ENCODE data around the gene ARNT2. TPM values are rescaled to one million over a fixed set of nuclear protein-coding genes. Genes with fewer than 3 reads are reported as not detected.

The ARNT2 gene
- total RNA-seq, 2 experiments from 2014 or later = 0.34 TPM; not detected in 1

GRCh38 chr15:80629355-80629754 is 225.2 kb downstream of the ARNT2 start:
- ChIA-PET POLR2A (no interaction called here), CTCF (interaction anchor here (0.6 to 1.4 kb wide), 2 partner anchors 8 to 437 kb away, joined by 3 to 4 read pairs; no protein-coding TSS in a partner anchor)
- TF ChIP-seq CTCF (IDR thresholded peaks at IDR 0.05) = no peak
- peaks cover 3% of the 10 kb centered on the region for H3K27me3 Mint-ChIP-seq
- no peaks in the 10 kb centered on the region for H3K9me3 Mint-ChIP-seq
- ATAC-seq (no peak), DNase-seq (no peak)
- no peak overlapping the region for H3K27ac Mint-ChIP-seq
- no peak overlapping the region for H3K4me3 Mint-ChIP-seq
- intact Hi-C loops (cut with micrococcal nuclease) = no loop called here
- no peaks in the 10 kb centered on the region for H3K4me1 Mint-ChIP-seq (ENCODE audit: low read depth)
- no peaks in the 10 kb centered on the region for H3K36me3 Mint-ChIP-seq (ENCODE audit: low read depth)

- ChIA-PET CTCF (interaction anchor here (1.4 kb wide), 1 partner anchor 10 kb away, joined by 4 read pairs; no protein-coding TSS in a partner anchor), POLR2A (no interaction called here)
- TF ChIP-seq CTCF (IDR thresholded peaks at IDR 0.05) = no peak
- ATAC-seq = no peak
- H3K36me3 Mint-ChIP-seq (ENCODE audit: low read depth) = no peaks in the 10 kb centered on the region
- H3K4me1 Mint-ChIP-seq (ENCODE audit: low read depth) = no peaks in the 10 kb centered on the region
- H3K9me3 Mint-ChIP-seq = no peaks in the 10 kb centered on the region
- H3K27ac Mint-ChIP-seq = no peak overlapping the region
- no peak overlapping the region for H3K4me3 Mint-ChIP-seq
- H3K27me3 Mint-ChIP-seq = peaks cover 6% of the 10 kb centered on the region
- no peak for DNase-seq
- intact Hi-C loops (cut with micrococcal nuclease) = no loop called here
Observed at GRCh38 chr15:80630981-80631380, 226.8 kb downstream of the ARNT2 start.

- DNase-seq (no peak), ATAC-seq (no peak)
- ChIA-PET POLR2A (no interaction called here), CTCF (interaction anchor here (1.3 kb wide), 1 partner anchor 143 kb away, joined by 3 read pairs; no protein-coding TSS in a partner anchor)
- no peak for TF ChIP-seq CTCF (IDR thresholded peaks at IDR 0.05)
- H3K9me3 Mint-ChIP-seq = no peaks in the 10 kb centered on the region
- H3K4me3 Mint-ChIP-seq = no peak overlapping the region
- peaks cover 11% of the 10 kb centered on the region for H3K27me3 Mint-ChIP-seq
- H3K27ac Mint-ChIP-seq = no peak overlapping the region
- H3K4me1 Mint-ChIP-seq (ENCODE audit: low read depth) = no peaks in the 10 kb centered on the region
- intact Hi-C loops (cut with micrococcal nuclease) = no loop called here
- H3K36me3 Mint-ChIP-seq (ENCODE audit: low read depth) = no peaks in the 10 kb centered on the region
Observed at GRCh38 chr15:80633221-80633620, 229.0 kb downstream of the ARNT2 start.

- peaks cover 9% of the 10 kb centered on the region for H3K27me3 Mint-ChIP-seq
- H3K4me1 Mint-ChIP-seq (ENCODE audit: low read depth) = no peaks in the 10 kb centered on the region
- H3K36me3 Mint-ChIP-seq (ENCODE audit: low read depth) = no peaks in the 10 kb centered on the region
- ATAC-seq (no peak), DNase-seq (no peak)
- ChIA-PET POLR2A (no interaction called here), CTCF (interaction anchor here (0.6 kb wide), 1 partner anchor 256 kb away, joined by 3 read pairs; no protein-coding TSS in a partner anchor)
- no peak overlapping the region for H3K4me3 Mint-ChIP-seq
- H3K9me3 Mint-ChIP-seq = no peaks in the 10 kb centered on the region
- no peak for TF ChIP-seq CTCF (IDR thresholded peaks at IDR 0.05)
- intact Hi-C loops (cut with micrococcal nuclease) = no loop called here
- no peak overlapping the region for H3K27ac Mint-ChIP-seq
Observed at GRCh38 chr15:80635953-80636352, 231.8 kb downstream of the ARNT2 start.

- ATAC-seq (no peak), DNase-seq (no peak)
- no peaks in the 10 kb centered on the region for H3K9me3 Mint-ChIP-seq
- no peaks in the 10 kb centered on the region for H3K36me3 Mint-ChIP-seq (ENCODE audit: low read depth)
- no peak for TF ChIP-seq CTCF (IDR thresholded peaks at IDR 0.05)
- H3K4me3 Mint-ChIP-seq = no peak overlapping the region
- H3K27me3 Mint-ChIP-seq = peaks cover 11% of the 10 kb centered on the region
- intact Hi-C loops (cut with micrococcal nuclease) = no loop called here
- no peak overlapping the region for H3K27ac Mint-ChIP-seq
- POLR2A ChIA-PET = no interaction called here
- H3K4me1 Mint-ChIP-seq (ENCODE audit: low read depth) = no peaks in the 10 kb centered on the region
- CTCF ChIA-PET = interaction anchor here (0.6 kb wide), 1 partner anchor 255 kb away, joined by 3 read pairs; no protein-coding TSS in a partner anchor
Observed at GRCh38 chr15:80636675-80637074, 232.5 kb downstream of the ARNT2 start.

Measured in activated CD8-positive, alpha-beta T cell treated with anti-CD3 and anti-CD28 coated beads for 36 hours (primary cell).